ENCODE results near the gene FKBP10.
"Not testable (repeated sequence)": the region's sequence is repeated elsewhere in the genome, so short reads cannot be mapped to it uniquely, and the experiment has no call there.

Gene FKBP10

GRCh38 chr17:41811549-41812380 is 1.0 kb upstream of the FKBP10 start, which contains the start of gene P3H4:
P3H4 (minus strand) TSS chr17:41811949; CDS start chr17:41811915, 34 bp downstream.
- peak; percentile 35 for DNase-seq

- DNase-seq, result no peak
These were observed 412 bp downstream of the FKBP10 start for GRCh38 chr17:41813152-41813680.

DNA sequence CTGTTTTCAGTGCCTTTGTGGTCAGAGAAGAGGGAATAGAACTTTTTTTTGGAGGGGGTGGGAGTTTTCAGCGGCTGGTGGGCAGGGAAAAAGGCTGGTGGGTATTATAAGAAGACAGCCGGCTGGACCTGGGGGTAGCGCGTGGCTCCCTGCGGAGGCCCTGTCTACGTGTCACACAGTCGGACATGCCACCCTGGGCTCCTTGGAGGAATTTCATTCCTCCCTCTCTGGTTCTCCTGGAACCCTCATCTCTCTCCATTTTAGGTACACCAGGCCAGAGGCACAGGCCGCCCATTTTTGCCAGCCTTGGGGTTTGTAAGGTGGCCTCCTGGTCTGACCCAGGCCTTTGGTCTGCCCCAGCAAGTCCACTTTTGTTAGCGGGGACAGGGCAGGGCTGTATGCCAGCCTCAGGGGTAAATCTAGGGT is 908 bp downstream of the FKBP10 start:
- DNase-seq, result no peak

- DNase-seq, result no peak
These were observed 1.4 kb downstream of the FKBP10 start for GRCh38 chr17:41814195-41814594.

DNA sequence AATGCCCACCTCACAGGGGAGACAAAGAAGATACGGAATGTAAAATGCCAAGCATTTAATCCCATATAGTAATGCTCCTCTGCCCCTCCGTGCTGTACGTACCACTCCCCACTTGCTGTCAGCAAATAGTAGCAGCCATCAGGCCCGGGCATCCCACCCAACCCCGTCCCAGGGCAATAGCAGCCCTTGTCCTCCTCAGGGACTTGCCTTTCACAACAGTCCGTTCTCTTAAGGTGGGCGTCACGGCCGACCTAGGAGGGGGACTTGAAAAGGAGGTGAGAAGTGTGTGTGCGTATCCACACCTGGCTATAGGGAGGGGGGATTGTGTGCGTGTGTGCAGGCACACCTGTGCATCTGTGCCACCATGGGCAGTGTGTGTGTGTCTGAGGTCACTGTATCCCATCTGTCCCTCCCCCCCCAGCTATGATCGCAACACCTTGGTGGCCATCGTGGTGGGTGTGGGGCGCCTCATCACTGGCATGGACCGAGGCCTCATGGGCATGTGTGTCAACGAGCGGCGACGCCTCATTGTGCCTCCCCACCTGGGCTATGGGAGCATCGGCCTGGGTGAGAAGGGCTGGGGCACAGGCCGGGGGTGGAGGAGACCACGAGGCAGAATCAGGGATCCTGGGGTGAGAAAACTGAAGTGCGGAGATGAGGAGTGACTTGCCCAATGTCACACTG is 4.0 kb downstream of the FKBP10 start:
- DNase-seq, result no peak

DNA sequence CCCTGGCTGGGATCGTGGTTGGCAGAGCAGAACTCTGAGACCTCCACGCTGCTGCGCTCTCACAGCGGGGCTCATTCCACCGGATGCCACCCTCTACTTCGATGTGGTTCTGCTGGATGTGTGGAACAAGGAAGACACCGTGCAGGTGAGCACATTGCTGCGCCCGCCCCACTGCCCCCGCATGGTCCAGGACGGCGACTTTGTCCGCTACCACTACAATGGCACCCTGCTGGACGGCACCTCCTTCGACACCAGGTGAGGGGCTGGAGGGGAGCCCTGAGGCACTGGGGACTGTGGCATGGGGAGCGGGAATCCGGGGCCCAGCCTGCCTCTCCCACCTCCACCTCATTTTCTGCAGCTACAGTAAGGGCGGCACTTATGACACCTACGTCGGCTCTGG is 5.2 kb downstream of the FKBP10 start:
- no peak for DNase-seq

DNA sequence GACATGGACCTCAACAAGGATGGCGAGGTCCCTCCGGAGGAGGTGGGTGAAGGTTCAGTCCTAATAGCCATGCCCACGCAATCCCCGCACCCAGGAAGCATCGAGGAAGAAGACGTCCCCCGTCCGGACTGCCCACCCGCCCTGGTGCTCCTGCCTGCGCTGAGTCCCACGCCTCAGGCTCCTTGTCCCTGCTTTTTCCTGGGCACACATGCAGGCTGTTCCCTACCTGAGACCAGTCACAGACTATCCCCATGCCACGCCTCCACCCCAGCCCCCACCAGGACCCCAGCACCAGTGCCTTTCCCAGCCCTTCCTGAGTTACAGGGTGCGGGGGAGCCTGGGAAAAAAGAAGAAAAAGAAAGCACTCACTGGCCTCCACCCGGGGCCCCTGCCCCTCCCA is 9.0 kb downstream of the FKBP10 start:
- DNase-seq, result no peak

- DNase-seq, result no peak
These were observed 9.7 kb downstream of the FKBP10 start for GRCh38 chr17:41822216-41823140.

DNA sequence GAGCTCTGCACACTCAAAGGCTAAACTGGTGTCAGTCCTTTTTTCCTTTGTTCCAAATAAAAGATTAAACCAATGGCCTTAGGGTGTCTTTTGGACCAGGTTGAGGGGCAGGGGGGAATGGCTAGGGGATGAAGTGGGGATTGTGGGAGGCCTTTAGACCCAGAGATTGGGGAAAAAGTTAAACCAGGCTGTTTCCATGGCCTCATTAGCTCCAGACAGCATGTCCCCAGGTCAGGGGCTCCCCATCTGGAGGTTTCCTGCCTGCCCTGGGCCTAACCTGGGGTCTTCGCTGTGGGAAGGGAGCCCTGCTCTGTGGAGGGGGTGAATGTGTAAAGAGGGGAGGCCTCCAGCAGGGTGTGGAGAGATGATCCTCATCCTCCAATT is 10.3 kb downstream of the FKBP10 start:
- no peak for DNase-seq

- no peak for DNase-seq
These were observed 10.8 kb downstream of the FKBP10 start for GRCh38 chr17:41823580-41823979.

DNA sequence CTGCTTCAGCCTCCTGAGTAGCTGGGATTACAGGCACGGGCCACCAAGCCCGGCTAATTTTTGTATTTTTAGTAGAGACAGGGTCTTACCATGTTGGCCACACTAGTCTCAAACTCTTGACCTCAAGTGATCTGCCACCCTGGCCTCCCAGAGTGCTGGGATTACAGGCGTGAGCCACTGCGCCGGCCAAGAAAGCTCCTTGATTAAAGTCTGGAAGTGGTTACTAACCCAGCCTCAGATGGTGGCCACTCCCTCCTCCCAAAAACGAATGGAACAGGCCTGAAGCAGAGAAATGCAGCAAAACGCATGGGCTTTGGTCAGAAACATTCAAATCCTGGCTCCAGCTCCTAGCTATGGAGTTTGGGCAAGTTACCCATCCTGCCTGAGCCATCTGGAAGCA is 11.3 kb downstream of the FKBP10 start:
- no peak for DNase-seq

GRCh38 chr17:41825175-41825845 is 12.5 kb downstream of the FKBP10 start:
- no peak for DNase-seq

GRCh38 chr17:41829961-41830360 is 17.2 kb downstream of the FKBP10 start:
- DNase-seq, result not testable (repeated sequence)

GRCh38 chr17:41835214-41835799 is 22.5 kb downstream of the FKBP10 start:
- DNase-seq, result no peak

- DNase-seq, result no peak
These were observed 23.2 kb downstream of the FKBP10 start, which contains the start of gene NT5C3B for GRCh38 chr17:41835800-41836549. NT5C3B (minus strand) TSS chr17:41836232; CDS start chr17:41836193, 39 bp downstream.

GRCh38 chr17:41836550-41837196 is 23.9 kb downstream of the FKBP10 start:
- no peak for DNase-seq

DNA sequence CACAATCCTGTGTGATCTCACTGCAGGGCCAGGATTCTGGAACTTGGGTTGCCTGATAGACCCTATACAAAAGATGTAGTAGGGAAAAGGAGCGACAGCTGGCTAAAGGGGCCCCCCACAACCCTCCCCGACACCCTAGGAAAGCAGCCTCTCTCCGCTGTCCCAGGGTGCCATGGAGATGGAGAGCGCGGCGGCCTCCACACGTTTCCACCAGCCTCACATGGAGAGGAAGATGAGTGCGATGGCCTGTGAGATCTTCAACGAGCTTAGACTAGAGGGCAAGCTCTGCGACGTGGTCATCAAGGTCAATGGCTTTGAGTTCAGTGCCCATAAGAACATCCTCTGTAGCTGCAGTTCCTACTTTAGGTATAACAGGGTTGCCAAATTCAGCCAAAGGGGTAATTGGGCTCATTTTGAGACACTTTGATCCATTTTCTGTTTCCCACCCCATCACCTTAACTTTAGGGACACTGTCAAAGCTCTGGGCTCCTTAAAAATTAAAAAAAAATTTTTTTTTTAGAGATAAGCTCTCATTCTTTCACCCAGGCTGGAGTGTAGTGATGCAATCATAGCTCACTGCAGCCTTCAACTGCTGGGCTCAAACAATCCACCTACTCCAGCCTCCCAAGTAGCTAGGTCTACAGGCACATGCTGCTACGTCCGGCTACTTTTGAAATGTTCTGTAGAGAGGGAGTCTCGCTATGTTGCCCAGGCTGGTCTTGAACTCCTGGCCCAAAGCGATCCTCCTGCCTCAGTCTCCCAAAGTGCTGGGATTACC is 25.1 kb downstream of the FKBP10 start, which contains the start of gene KLHL10:
Gene KLHL10, plus strand, starts transcription at position 65 of the 778 bp plus-strand sequence. Its CDS starts 108 bp downstream, at position 173.
- DNase-seq, result no peak

GRCh38 chr17:41839448-41839847 is 26.6 kb downstream of the FKBP10 start:
- DNase-seq, result not testable (repeated sequence)

- DNase-seq, result not testable (repeated sequence)
These were observed 28.0 kb downstream of the FKBP10 start for GRCh38 chr17:41840781-41841180.
